Naive thymus-derived CD4-positive, alpha-beta T cell (primary cell): Measurements from ENCODE around the gene APH1B. TPM values are rescaled to one million over a fixed set of nuclear protein-coding genes. Genes with fewer than 3 reads are reported as not detected.

Experiments used
- ATAC-seq: fragments of 150-1000 bp; cut with Tn5 transposase; 2 replicates; pipeline ENCODE4 v1.10.0; 2021; ENCODE audit warnings: mild to moderate bottlenecking, moderate library complexity
- CTCF ChIA-PET: fragments of 350-600 bp; sonication (Branson Sonifier 250); formaldehyde crosslinking; loops from one replicate; lab custom pipeline; 2021; ENCODE audit warnings: antibody characterized with exemption; lab: Charles Lee
- POLR2A ChIA-PET: fragments of 350-600 bp; sonication (Branson Sonifier 250); formaldehyde crosslinking; loops from one replicate; lab custom pipeline; 2021; ENCODE audit warnings: antibody characterized with exemption, inconsistent platforms; lab: Charles Lee
- DNase-seq, 9 donors: peaks; one replicate each; pipeline versions ENCODE4 v3.0.0 to v3.0.0-alpha.2; 2020 to 2022; ENCODE audit warnings: mixed read lengths in 1 of 9
- H3K27ac ChIP-seq: one replicate; pipeline ENCODE4 v1.7.0; 2013; ENCODE audit warnings: mild to moderate bottlenecking, low read depth, low read length, moderate library complexity
- H3K27me3 ChIP-seq, 2 donors: one replicate each; pipeline ENCODE4 v1.7.0; 2013; ENCODE audit warnings: low read length in 2 of 2, mild to moderate bottlenecking in 2 of 2, moderate library complexity in 2 of 2; ENCODE audit not compliant: control insufficient read depth in 2 of 2, insufficient read depth in 2 of 2
- H3K36me3 ChIP-seq, 3 experiments: 1 replicate in 2 of 3; 2 replicates in 1 of 3; pipeline ENCODE4 v1.7.0; 2013; ENCODE audit warnings: low read length in 3 of 3, mild to moderate bottlenecking in 3 of 3, moderate library complexity in 1 of 3; ENCODE audit not compliant: insufficient read depth in 3 of 3, control insufficient read depth in 2 of 3
- H3K4me1 ChIP-seq, 2 donors: one replicate each; pipeline ENCODE4 v1.7.0; 2013; ENCODE audit warnings: low read length in 2 of 2, mild to moderate bottlenecking in 2 of 2, moderate library complexity in 1 of 2; ENCODE audit not compliant: control insufficient read depth in 2 of 2, insufficient read depth in 2 of 2
- H3K4me3 ChIP-seq: 2 replicates; pipeline ENCODE4 v1.7.0; 2013; ENCODE audit warnings: mild to moderate bottlenecking, low read length
- H3K9me3 ChIP-seq, 3 experiments: 1 replicate in 2 of 3; 2 replicates in 1 of 3; pipeline ENCODE4 v1.7.0; 2013; ENCODE audit warnings: low read length in 3 of 3; ENCODE audit not compliant: control insufficient read depth in 2 of 3
- H3K27ac Mint-ChIP-seq, 9 donors: one replicate each; pipeline ENCODE4 v1.8.0; 2020 to 2022; ENCODE audit warnings: mixed read lengths in 9 of 9, mild to moderate bottlenecking in 8 of 9, moderate library complexity in 5 of 9, inconsistent platforms in 2 of 9
- H3K27me3 Mint-ChIP-seq, 5 donors: one replicate each; pipeline ENCODE4 v1.8.0; 2021 to 2022; ENCODE audit warnings: mixed read lengths in 5 of 5, mild to moderate bottlenecking in 1 of 5
- H3K36me3 Mint-ChIP-seq, 5 donors: one replicate each; pipeline ENCODE4 v1.8.0; 2020 to 2022; ENCODE audit warnings: mixed read lengths in 5 of 5, mild to moderate bottlenecking in 3 of 5, inconsistent platforms in 1 of 5
- H3K4me1 Mint-ChIP-seq, 7 donors: one replicate each; pipeline ENCODE4 v1.8.0; 2020 to 2022; ENCODE audit warnings: mixed read lengths in 7 of 7, mild to moderate bottlenecking in 3 of 7, inconsistent platforms in 1 of 7
- H3K4me3 Mint-ChIP-seq, 10 donors: one replicate each; pipeline ENCODE4 v1.8.0; 2020 to 2022; ENCODE audit warnings: mild to moderate bottlenecking in 10 of 10, mixed read lengths in 10 of 10, moderate library complexity in 6 of 10, inconsistent platforms in 2 of 10
- H3K9me3 Mint-ChIP-seq, 11 donors: one replicate each; pipeline ENCODE4 v1.8.0; 2020 to 2022; ENCODE audit warnings: mixed read lengths in 11 of 11, mild to moderate bottlenecking in 4 of 11, inconsistent platforms in 1 of 11, moderate library complexity in 1 of 11
- intact Hi-C, 2 donors: fragments of 100-400 bp; cut with micrococcal nuclease; formaldehyde crosslinking; loops; one replicate each; pipeline ENCODE4 v1.15.1; 2023
- polyA plus RNA-seq, 2 donors: library from polyadenylated mRNA; unstranded; fragments of 300-500 nt; fragmentation: Illumina TruSeq; gene quantifications; one replicate each; pipeline ENCODE4 v1.2.3, GENCODE V29; 2021
- total RNA-seq, 6 experiments: library from RNA in 5 of 6; stranded (reverse) in 5 of 6; gene quantifications; 1 replicate in 5 of 6; 2 replicates in 1 of 6; pipeline ENCODE4 v1.2.3 and lab custom pipeline; 2021 to 2026

APH1B gene
- total and polyA plus RNA-seq, 7 experiments from 2014 or later = 9.9 to 29.9 (median 17.3) TPM

DNA sequence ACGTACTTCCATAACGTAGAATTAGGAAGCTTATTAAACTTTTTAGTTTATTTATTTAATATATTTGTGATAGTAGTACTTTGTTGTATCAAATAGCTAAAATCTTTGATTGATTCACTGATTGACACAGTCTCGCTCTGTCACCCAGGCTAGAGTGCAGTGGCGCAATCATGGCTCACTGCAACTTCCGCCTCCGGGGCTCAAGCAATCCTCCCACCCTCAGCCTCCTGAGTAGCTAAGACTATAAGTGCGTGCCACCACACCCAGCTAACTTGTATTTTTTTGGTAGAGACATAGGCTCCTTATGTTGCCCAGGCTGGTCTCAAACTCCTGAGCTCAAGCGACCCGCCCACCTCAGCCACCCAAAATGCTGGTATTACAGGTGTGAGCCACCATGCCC is 5.7 kb downstream of the APH1B start:
- intact Hi-C loops = loop anchor here in 1 of 2 donors (10.0 kb wide), 1 partner anchor 312 kb away; the partner anchor contains the start of gene FBXL22
- Histone ChIP-seq H3K27ac (no peak overlapping the region), H3K4me1 (peaks cover 1 to 5% of the 10 kb centered on the region in 2 donors), H3K9me3 (no peaks in the 10 kb centered on the region), H3K27me3 (no peaks in the 10 kb centered on the region), H3K4me3 (no peak overlapping the region), H3K36me3 (peaks cover 0 to 22% (median 0%) of the 10 kb centered on the region in 3 experiments)
- POLR2A ChIA-PET = interaction anchor here (1.6 kb wide), 1 partner anchor 24 kb away, joined by 4 read pairs; no protein-coding TSS in a partner anchor
- H3K27me3 Mint-ChIP-seq = no peaks in the 10 kb centered on the region
- H3K4me3 Mint-ChIP-seq = no peak overlapping the region
- peaks cover 0 to 28% (median 7%) of the 10 kb centered on the region in 5 donors for H3K36me3 Mint-ChIP-seq
- peaks cover 5 to 26% (median 15%) of the 10 kb centered on the region in 7 donors for H3K4me1 Mint-ChIP-seq
- CTCF ChIA-PET = no interaction called here
- DNase-seq (no peak), ATAC-seq (peak; percentile 71)
- no peaks in the 10 kb centered on the region for H3K9me3 Mint-ChIP-seq
- no peak overlapping the region for H3K27ac Mint-ChIP-seq

GRCh38 chr15:63284335-63284734 is 6.9 kb downstream of the APH1B start:
- Mint-ChIP-seq H3K4me1 (peaks cover 5 to 20% (median 10%) of the 10 kb centered on the region in 7 donors), H3K9me3 (no peaks in the 10 kb centered on the region), H3K27ac (no peak overlapping the region), H3K27me3 (no peaks in the 10 kb centered on the region), H3K4me3 (no peak overlapping the region), H3K36me3 (peaks cover 0 to 31% (median 7%) of the 10 kb centered on the region in 5 donors)
- DNase-seq (no peak), ATAC-seq (no peak)
- CTCF ChIA-PET = no interaction called here
- H3K36me3 ChIP-seq = peaks cover 0 to 22% (median 4%) of the 10 kb centered on the region in 3 experiments
- POLR2A ChIA-PET = interaction anchor here (0.8 to 1.6 kb wide), 2 partner anchors 8 to 23 kb away, joined by 3 to 4 read pairs; no protein-coding TSS in a partner anchor
- H3K4me1 ChIP-seq = no peaks in the 10 kb centered on the region
- no peaks in the 10 kb centered on the region for H3K27me3 ChIP-seq
- no peak overlapping the region for H3K27ac ChIP-seq
- no peak overlapping the region for H3K4me3 ChIP-seq
- no peaks in the 10 kb centered on the region for H3K9me3 ChIP-seq
- intact Hi-C loops = loop anchor here in 1 of 2 donors (10.0 kb wide), 1 partner anchor 310 kb away; the partner anchor contains the start of gene FBXL22

DNA sequence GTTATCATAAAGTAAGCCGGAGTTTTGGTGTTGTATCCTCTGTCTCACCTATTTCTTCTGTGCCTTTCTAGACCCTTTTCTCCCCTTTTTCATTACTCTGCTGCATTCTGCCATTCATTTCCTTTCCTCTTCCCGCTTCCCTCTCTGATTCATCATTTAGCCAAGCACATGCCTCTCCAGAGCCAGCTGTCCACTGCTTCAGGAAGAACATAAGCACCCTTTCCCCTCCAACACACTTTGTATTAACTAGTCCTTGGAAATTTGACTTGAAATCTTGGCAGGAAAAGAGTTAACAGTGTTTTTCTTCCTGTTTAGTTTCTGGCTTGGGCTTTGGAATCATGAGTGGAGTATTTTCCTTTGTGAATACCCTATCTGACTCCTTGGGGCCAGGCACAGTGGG is 9.7 kb downstream of the APH1B start:
- H3K4me1 ChIP-seq = no peaks in the 10 kb centered on the region
- Mint-ChIP-seq H3K27ac (no peak overlapping the region), H3K27me3 (no peaks in the 10 kb centered on the region), H3K4me1 (peaks cover 5 to 18% (median 8%) of the 10 kb centered on the region in 7 donors), H3K4me3 (no peak overlapping the region), H3K36me3 (peaks cover 0 to 38% (median 8%) of the 10 kb centered on the region in 5 donors), H3K9me3 (no peaks in the 10 kb centered on the region)
- intact Hi-C loops = loop anchor here in 1 of 2 donors (5.0 to 10.0 kb wide), 3 partner anchors 240 to 325 kb away; partner anchors contain the start of gene FBXL22
- CTCF ChIA-PET = interaction anchor here (0.5 to 2.4 kb wide), 4 partner anchors 9 to 102 kb away, joined by 3 to 8 read pairs (median 3); partner anchors contain the start of gene APH1B
- DNase-seq (no peak), ATAC-seq (no peak)
- no peak overlapping the region for H3K27ac ChIP-seq
- H3K27me3 ChIP-seq = no peaks in the 10 kb centered on the region
- no peak overlapping the region for H3K4me3 ChIP-seq
- no peaks in the 10 kb centered on the region for H3K9me3 ChIP-seq
- POLR2A ChIA-PET = no interaction called here
- H3K36me3 ChIP-seq = peaks cover 0 to 9% (median 4%) of the 10 kb centered on the region in 3 experiments

DNA sequence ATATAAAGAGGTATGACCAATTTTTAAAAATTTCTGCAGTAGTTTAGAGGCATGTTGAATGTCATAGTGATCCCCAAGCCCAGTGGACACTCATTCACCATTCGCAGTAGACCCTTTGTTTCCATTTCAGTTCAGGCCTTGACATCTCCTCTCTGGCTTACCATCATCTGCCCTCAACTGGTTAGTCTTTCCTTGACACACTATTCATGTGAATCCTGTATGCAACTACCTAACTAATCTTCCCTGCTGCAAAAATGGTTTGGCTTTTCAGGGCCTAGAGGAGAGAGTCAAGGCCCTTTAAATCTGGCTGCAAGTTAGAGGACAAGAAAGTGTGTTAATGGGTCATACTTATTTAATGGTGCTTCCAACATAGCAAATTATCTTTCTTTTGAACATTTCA is 10.9 kb downstream of the APH1B start:
- peaks cover 0 to 9% (median 4%) of the 10 kb centered on the region in 3 experiments for H3K36me3 ChIP-seq
- no peaks in the 10 kb centered on the region for H3K27me3 Mint-ChIP-seq
- peaks cover 5 to 15% (median 8%) of the 10 kb centered on the region in 7 donors for H3K4me1 Mint-ChIP-seq
- peaks cover 0 to 42% (median 5%) of the 10 kb centered on the region in 5 donors for H3K36me3 Mint-ChIP-seq
- intact Hi-C loops = loop anchor here (1.0 to 10.0 kb wide), 11 partner anchors 115 to 780 kb away; partner anchors contain the start of genes FBXL22 (in 1 of the 2) and RPS27L (in 1 of the 2)
- H3K9me3 Mint-ChIP-seq = no peaks in the 10 kb centered on the region
- peak overlapping the region in 3 of 9 donors; percentile 57 to 64 (median 61) for H3K27ac Mint-ChIP-seq
- POLR2A ChIA-PET = interaction anchor here (0.6 to 1.1 kb wide), 2 partner anchors 313 to 741 kb away, joined by 3 read pairs; no protein-coding TSS in a partner anchor
- CTCF ChIA-PET = interaction anchor here (0.6 to 2.4 kb wide), 5 partner anchors 8 to 1851 kb away, joined by 3 to 8 read pairs (median 4); partner anchors contain the start of gene APH1B
- H3K27me3 ChIP-seq = no peaks in the 10 kb centered on the region
- DNase-seq = no peak
- no peaks in the 10 kb centered on the region for H3K4me1 ChIP-seq
- no peak overlapping the region for H3K4me3 ChIP-seq
- ATAC-seq = no peak
- no peak overlapping the region for H3K27ac ChIP-seq
- H3K9me3 ChIP-seq = no peaks in the 10 kb centered on the region
- H3K4me3 Mint-ChIP-seq = no peak overlapping the region

GRCh38 chr15:63288778-63289378 is 11.5 kb downstream of the APH1B start:
- peak in 7 of 9 donors; percentile 30 to 68 (median 52) for DNase-seq
- Mint-ChIP-seq H3K27me3 (no peaks in the 10 kb centered on the region), H3K9me3 (no peaks in the 10 kb centered on the region), H3K4me1 (peaks cover 5 to 10% (median 7%) of the 10 kb centered on the region in 7 donors), H3K27ac (peak overlapping the region in 4 of 9 donors; percentile 12 to 64 (median 59)), H3K36me3 (peaks cover 0 to 41% (median 5%) of the 10 kb centered on the region in 5 donors), H3K4me3 (peak overlapping the region in 1 of 10 donors; percentile 6)
- intact Hi-C loops = loop anchor here (1.0 to 10.0 kb wide), 11 partner anchors 114 to 780 kb away; partner anchors contain the start of genes FBXL22 (in 1 of the 2) and RPS27L (in 1 of the 2)
- Histone ChIP-seq H3K27me3 (no peaks in the 10 kb centered on the region), H3K9me3 (no peaks in the 10 kb centered on the region), H3K4me3 (no peak overlapping the region), H3K27ac (no peak overlapping the region), H3K4me1 (no peaks in the 10 kb centered on the region), H3K36me3 (peaks cover 0 to 9% (median 4%) of the 10 kb centered on the region in 3 experiments)
- ChIA-PET POLR2A (no interaction called here), CTCF (interaction anchor here (0.6 to 2.4 kb wide), 4 partner anchors 8 to 1851 kb away, joined by 3 to 8 read pairs (median 4); partner anchors contain the start of gene APH1B)
- peak; percentile 79 for ATAC-seq

DNA sequence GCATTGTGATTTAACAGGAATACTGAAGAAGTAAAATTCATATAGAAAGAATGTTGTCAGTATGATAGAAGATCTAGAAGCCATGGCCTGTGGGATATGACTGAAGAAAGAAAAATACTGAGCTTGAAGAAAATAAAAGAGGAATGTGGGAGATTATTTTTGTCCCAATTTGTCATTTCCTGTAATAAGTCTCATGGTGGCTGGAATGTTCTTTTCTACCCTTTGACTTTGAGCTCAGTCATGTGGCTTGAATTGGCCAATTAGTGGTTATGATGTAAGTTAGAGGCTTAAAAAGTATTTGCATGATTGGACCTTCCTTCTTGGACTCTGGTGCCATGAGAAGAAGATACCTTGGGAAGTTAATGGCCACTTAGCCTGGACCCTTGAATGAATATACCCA is 14.1 kb downstream of the APH1B start:
- POLR2A ChIA-PET = interaction anchor here (0.9 kb wide), 1 partner anchor 143 kb away, joined by 3 read pairs; no protein-coding TSS in a partner anchor
- ATAC-seq (no peak), DNase-seq (no peak)
- Mint-ChIP-seq H3K4me3 (no peak overlapping the region), H3K9me3 (no peaks in the 10 kb centered on the region), H3K27ac (no peak overlapping the region), H3K4me1 (peaks cover 7 to 22% (median 18%) of the 10 kb centered on the region in 7 donors), H3K27me3 (no peaks in the 10 kb centered on the region), H3K36me3 (peaks cover 5 to 43% (median 13%) of the 10 kb centered on the region in 5 donors)
- Histone ChIP-seq H3K4me1 (no peaks in the 10 kb centered on the region), H3K36me3 (peaks cover 0 to 5% (median 4%) of the 10 kb centered on the region in 3 experiments), H3K27me3 (no peaks in the 10 kb centered on the region), H3K4me3 (no peak overlapping the region), H3K27ac (no peak overlapping the region), H3K9me3 (no peaks in the 10 kb centered on the region)
- CTCF ChIA-PET = interaction anchor here (0.8 to 2.0 kb wide), 5 partner anchors 11 to 777 kb away, joined by 3 to 9 read pairs (median 4); no protein-coding TSS in a partner anchor
- intact Hi-C loops = no loop called here
